Tibial nerve (tissue), 4 donors: Measurements from ENCODE around the gene GMDS. TPM values are rescaled to one million over a fixed set of nuclear protein-coding genes. Genes with fewer than 3 reads are reported as not detected.

ENCODE experiments used
- DNase-seq, 2 donors: peaks; one replicate each; pipeline ENCODE4 v3.0.0-alpha.2; 2019; ENCODE audit warnings: low spot score in 2 of 2
- H3K27ac ChIP-seq, 4 donors: fragments of 200-600 bp; sonication (generic) in 3 of 4; one replicate each; pipeline ENCODE4 v1.5.1; 2017 to 2019; ENCODE audit warnings: mild to moderate bottlenecking in 1 of 4
- H3K27me3 ChIP-seq, 2 donors: fragments of 200-600 bp; sonication (generic) in 1 of 2; one replicate each; pipeline versions ENCODE4 v1.5.1 to v1.6.0; 2017 to 2019
- H3K36me3 ChIP-seq, 3 donors: fragments of 200-600 bp; sonication (generic); one replicate each; pipeline ENCODE4 v1.5.1; 2018 to 2019
- H3K4me1 ChIP-seq, 4 donors: fragments of 200-600 bp; sonication (generic) in 3 of 4; one replicate each; pipeline ENCODE4 v1.5.1; 2017 to 2019
- H3K4me3 ChIP-seq, 4 donors: fragments of 200-600 bp; sonication (generic) in 3 of 4; one replicate each; pipeline ENCODE4 v1.5.1; 2017 to 2019; ENCODE audit warnings: mild to moderate bottlenecking in 1 of 4, moderate library complexity in 1 of 4
- H3K9me3 ChIP-seq, 4 donors: fragments of 200-600 bp; sonication (generic) in 3 of 4; one replicate each; pipeline ENCODE4 v1.5.1; 2017 to 2019
- CTCF ChIP-seq, 5 experiments: fragments of 200-600 bp in 3 of 5; fragments of 450-650 bp in 2 of 5; sonication (generic) in 3 of 5; IDR thresholded peaks; one replicate each; pipeline ENCODE4 v1.5.1; 2016 to 2019; ENCODE audit warnings: antibody characterized with exemption in 5 of 5, mild to moderate bottlenecking in 3 of 5, moderate library complexity in 2 of 5
- EP300 ChIP-seq, 2 donors: sonication (generic); formaldehyde crosslinking; IDR thresholded peaks; one replicate each; pipeline ENCODE4 v1.6.1; 2017; ENCODE audit warnings: antibody characterized with exemption in 2 of 2, mild to moderate bottlenecking in 1 of 2
- POLR2A ChIP-seq, 2 donors: fragments of 450-650 bp; IDR thresholded peaks; one replicate each; pipeline ENCODE4 v1.6.1; 2017; ENCODE audit warnings: antibody characterized with exemption in 2 of 2, mild to moderate bottlenecking in 2 of 2, moderate library complexity in 2 of 2
- WGBS, 2 donors: methylation state at CpG; one replicate each; pipeline ENCODE4 v1.1.5; 2018; 5-methylcytosine and 5-hydroxymethylcytosine counted together
- total RNA-seq, 4 donors: library from RNA; depleted of rRNA; stranded (reverse); fragments of >200 nt; gene quantifications; one replicate each; pipeline ENCODE4 v1.1.0, GENCODE V29; 2016

The GMDS gene
- total RNA-seq, 4 donors from 2014 or later = 14.9 to 46.5 (median 32.8) TPM

GRCh38 chr6:1596088-1596852, 649.1 kb downstream of the GMDS start:
- peak in 1 of 2 donors; percentile 57 for DNase-seq
- peaks cover 0 to 75% of the 10 kb centered on the region in 2 donors for H3K27me3 ChIP-seq
- H3K36me3 ChIP-seq = no peaks in the 10 kb centered on the region
- 12 to 13% methylated on average over 25 of the region's 25 CpGs for WGBS, 2 donors
- peak overlapping the region in 2 of 4 donors; percentile 30 to 35 for H3K4me3 ChIP-seq
- no peak for TF ChIP-seq EP300 (IDR thresholded peaks at IDR 0.05)
- no peak for TF ChIP-seq POLR2A (IDR thresholded peaks at IDR 0.05)
- TF ChIP-seq CTCF (IDR thresholded peaks at IDR 0.05) = peak; percentile 91 to 97 (median 92)
- no peak overlapping the region for H3K27ac ChIP-seq
- no peaks in the 10 kb centered on the region for H3K9me3 ChIP-seq
- H3K4me1 ChIP-seq = peaks cover 0 to 16% (median 6%) of the 10 kb centered on the region in 4 donors

GRCh38 chr6:1595271-1596087, 649.9 kb downstream of the GMDS start:
- no peaks in the 10 kb centered on the region for H3K9me3 ChIP-seq
- H3K4me1 ChIP-seq = peaks cover 0 to 13% (median 6%) of the 10 kb centered on the region in 4 donors
- WGBS, 2 donors = 63 to 71% methylated on average over 27 to 28 of the region's 28 CpGs
- TF ChIP-seq POLR2A (IDR thresholded peaks at IDR 0.05) (no peak), EP300 (IDR thresholded peaks at IDR 0.05) (no peak), CTCF (IDR thresholded peaks at IDR 0.05) (no peak)
- H3K36me3 ChIP-seq = no peaks in the 10 kb centered on the region
- no peak overlapping the region for H3K27ac ChIP-seq
- H3K4me3 ChIP-seq = peak overlapping the region in 1 of 4 donors; percentile 35
- DNase-seq = no peak
- H3K27me3 ChIP-seq = peaks cover 0 to 69% of the 10 kb centered on the region in 2 donors

- H3K27me3 ChIP-seq = peaks cover 0 to 70% of the 10 kb centered on the region in 2 donors
- TF ChIP-seq POLR2A (IDR thresholded peaks at IDR 0.05) (no peak), EP300 (IDR thresholded peaks at IDR 0.05) (no peak), CTCF (IDR thresholded peaks at IDR 0.05) (no peak)
- DNase-seq = no peak
- 54 to 55% methylated on average over 30 to 33 of the region's 33 CpGs for WGBS, 2 donors
- no peak overlapping the region for H3K4me3 ChIP-seq
- H3K9me3 ChIP-seq = no peaks in the 10 kb centered on the region
- H3K4me1 ChIP-seq = peaks cover 0 to 13% (median 6%) of the 10 kb centered on the region in 4 donors
- no peak overlapping the region for H3K27ac ChIP-seq
- H3K36me3 ChIP-seq = no peaks in the 10 kb centered on the region
Measured at GRCh38 chr6:1594445-1595200, 650.8 kb downstream of the GMDS start.

GRCh38 chr6:1593958-1594314, 651.5 kb downstream of the GMDS start:
- H3K27me3 ChIP-seq = peaks cover 0 to 68% of the 10 kb centered on the region in 2 donors
- H3K4me1 ChIP-seq = peaks cover 0 to 13% (median 6%) of the 10 kb centered on the region in 4 donors
- no peak for DNase-seq
- no peak for TF ChIP-seq EP300 (IDR thresholded peaks at IDR 0.05)
- no peak for TF ChIP-seq POLR2A (IDR thresholded peaks at IDR 0.05)
- TF ChIP-seq CTCF (IDR thresholded peaks at IDR 0.05) = no peak
- H3K27ac ChIP-seq = no peak overlapping the region
- no peak overlapping the region for H3K4me3 ChIP-seq
- no peaks in the 10 kb centered on the region for H3K9me3 ChIP-seq
- WGBS, 2 donors = 57 to 68% methylated on average over 22 of the region's 22 CpGs
- H3K36me3 ChIP-seq = no peaks in the 10 kb centered on the region
